HCT116 (cell line): ENCODE results near the gene EIF3F.

Source experiments
- CTCF ChIP-seq, 3 experiments: fragments of 200-600 bp in 1 of 3; sonication (generic) in 1 of 3; IDR thresholded peaks in 2 of 3; conservative IDR thresholded peaks in 1 of 3; 2 replicates each; pipeline ENCODE4 v1.5.1; 2012 to 2017; ENCODE audit warnings: low read depth in 2 of 3, low read length in 2 of 3, antibody characterized with exemption in 1 of 3, borderline replicate concordance in 1 of 3, control low read depth in 1 of 3, mild to moderate bottlenecking in 1 of 3, mixed read lengths in 1 of 3, mixed run types in 1 of 3, moderate library complexity in 1 of 3; ENCODE audit not compliant: insufficient read depth in 1 of 3
- POLR2A ChIP-seq: IDR thresholded peaks from 2 replicates; pipeline ENCODE4 v1.7.0; 2011; ENCODE audit warnings: borderline replicate concordance; ENCODE audit not compliant: insufficient read depth, insufficient read length; ENCODE audit errors: extremely low read depth
- POLR2AphosphoS5 ChIP-seq: IDR thresholded peaks from 2 replicates; pipeline ENCODE4 v1.6.1; 2011; ENCODE audit warnings: mild to moderate bottlenecking, low read depth, low read length, moderate library complexity
- REST ChIP-seq: IDR thresholded peaks from 2 replicates; pipeline ENCODE4 v1.6.1; 2012; ENCODE audit warnings: low read depth
- YY1 ChIP-seq: IDR thresholded peaks from 2 replicates; pipeline ENCODE4 v1.6.1; 2011; ENCODE audit warnings: low read length, low read depth, moderate library complexity, mild to moderate bottlenecking; ENCODE audit not compliant: insufficient replicate concordance; ENCODE audit errors: extremely low read depth
- ZFX ChIP-seq: fragments of 450-650 bp; IDR thresholded peaks from 2 replicates; pipeline ENCODE4 v1.6.1; 2017
- ZNF274 ChIP-seq: fragments of 200-500 bp; sonication (Bioruptor generic); IDR thresholded peaks from 2 replicates; pipeline ENCODE4 v1.6.1; 2014; ENCODE audit warnings: mild to moderate bottlenecking, low read depth, low read length, inconsistent platforms

- TF ChIP-seq POLR2A (no peak), YY1 (no peak), REST (no peak), CTCF (IDR thresholded peaks at IDR 0.05 in 2 of 3, conservative IDR thresholded peaks at IDR 0.05 in 1 of 3; ENCODE audit: borderline replicate concordance in 1 of 3, insufficient read depth in 1 of 3, low read depth in 2 of 3, low read length in 2 of 3) (peak; percentile 86 to 91 (median 91)), POLR2AphosphoS5 (no peak), ZFX (no peak), ZNF274 (no peak)
Measured at GRCh38 chr11:8006349-8006977, 19.3 kb downstream of the EIF3F start.
